Neural cell (in vitro differentiated cells): ENCODE data around the gene OR10W1. TPM values are rescaled to one million over a fixed set of nuclear protein-coding genes. Genes with fewer than 3 reads are reported as not detected.

Experiments
- polyA plus RNA-seq: library from polyadenylated mRNA; depleted of rRNA; stranded (reverse); fragments of >200 nt; gene quantifications from 2 replicates; pipeline ENCODE4 v1.2.3, GENCODE V29; 2014

Gene OR10W1
- polyA plus RNA-seq, 1 donor from 2014 or later, result not detected

Other genes with a start within 250 kb of the OR10W1 start
- not detected in 2 replicates for gene OR9Q1, start 244.4 kb downstream of the OR10W1 start, polyA plus RNA-seq
- gene OR6Q1, start 237.3 kb downstream of the OR10W1 start, polyA plus RNA-seq, result not detected in 2 replicates
- gene OR9I1, start 142.7 kb downstream of the OR10W1 start, polyA plus RNA-seq, result not detected in 2 replicates
- not detected in 2 replicates for gene OR9Q2, start 79.2 kb downstream of the OR10W1 start, polyA plus RNA-seq
- not detected in 2 replicates for gene OR1S2, start 64.1 kb downstream of the OR10W1 start, polyA plus RNA-seq
- gene OR1S1, start 55.5 kb downstream of the OR10W1 start, polyA plus RNA-seq, result not detected in 2 replicates
- gene OR10Q1, start 39.3 kb downstream of the OR10W1 start, polyA plus RNA-seq, result not detected in 2 replicates
- not detected in 2 replicates for gene OR5B17, start 90.8 kb upstream of the OR10W1 start, polyA plus RNA-seq
- not detected in 2 replicates for gene OR5B3, start 138.6 kb upstream of the OR10W1 start, polyA plus RNA-seq
- not detected in 2 replicates for gene OR5B2, start 159.9 kb upstream of the OR10W1 start, polyA plus RNA-seq
- gene OR5B12, start 174.0 kb upstream of the OR10W1 start, polyA plus RNA-seq, result not detected in 2 replicates
- gene OR5B21, start 239.8 kb upstream of the OR10W1 start, polyA plus RNA-seq, result not detected in 2 replicates